ENCODE measurements around the gene HOXB3.

The HOXB3 gene

GRCh38 chr17:48627623-48628521 lies 37.8 kb upstream of the HOXB3 start:
- TF ChIP-seq CTCF (conservative IDR thresholded peaks at IDR 0.05) (no peak), ZFX (IDR thresholded peaks at IDR 0.05) (no peak)
- no peak overlapping the region for H3K27ac ChIP-seq

GRCh38 chr17:48627118-48627597 lies 37.1 kb upstream of the HOXB3 start:
- TF ChIP-seq ZFX (IDR thresholded peaks at IDR 0.05) = no peak
- no peak for TF ChIP-seq CTCF (conservative IDR thresholded peaks at IDR 0.05)
- H3K27ac ChIP-seq = no peak overlapping the region

GRCh38 chr17:48626245-48627117 lies 36.4 kb upstream of the HOXB3 start, which contains the start of gene HOXB9:
Gene HOXB9, minus strand, starts transcription at chr17:48626358. Its CDS starts 89 bp downstream, at chr17:48626269.
- TF ChIP-seq CTCF (conservative IDR thresholded peaks at IDR 0.05) = no peak
- TF ChIP-seq ZFX (IDR thresholded peaks at IDR 0.05) = no peak
- peak within 1 kb of the TSS; percentile 40 for H3K27ac ChIP-seq

GRCh38 chr17:48625495-48626244 lies 35.6 kb upstream of the HOXB3 start:
- peak overlapping the region; percentile 40 for H3K27ac ChIP-seq
- peak; percentile 53; the same call in 1 of the 2 replicates for TF ChIP-seq ZFX (IDR thresholded peaks at IDR 0.05)
- TF ChIP-seq CTCF (conservative IDR thresholded peaks at IDR 0.05) = no peak

GRCh38 chr17:48624544-48625494 lies 34.8 kb upstream of the HOXB3 start:
- peak overlapping the region; percentile 40 for H3K27ac ChIP-seq
- TF ChIP-seq CTCF (conservative IDR thresholded peaks at IDR 0.05) (no peak), ZFX (IDR thresholded peaks at IDR 0.05) (no peak)

- TF ChIP-seq ZFX (IDR thresholded peaks at IDR 0.05) (no peak), CTCF (conservative IDR thresholded peaks at IDR 0.05) (no peak)
- H3K27ac ChIP-seq = no peak overlapping the region
These were observed 34.1 kb upstream of the HOXB3 start for GRCh38 chr17:48624118-48624517.
